A673 (cell line): ENCODE results near the gene GINS1.

Source experiments
- EZH2 ChIP-seq: fragments of 200-600 bp; sonication (generic); IDR thresholded peaks from 2 replicates; pipeline ENCODE4 v1.6.1; 2017; ENCODE audit warnings: borderline replicate concordance, low read depth, mild to moderate bottlenecking, mixed read lengths, antibody characterized with exemption, low read length; ENCODE audit not compliant: poor library complexity, severe bottlenecking
- TF ChIP-seq, protein P1 (sequence below): fragments of 300-800, 200-600 bp; sonication (generic); conservative IDR thresholded peaks from 2 replicates; pipeline ENCODE4 v1.5.1; 2017; ENCODE audit warnings: low read depth, mild to moderate bottlenecking, antibody characterized with exemption, low read length, moderate library complexity, mixed read lengths

DNA sequence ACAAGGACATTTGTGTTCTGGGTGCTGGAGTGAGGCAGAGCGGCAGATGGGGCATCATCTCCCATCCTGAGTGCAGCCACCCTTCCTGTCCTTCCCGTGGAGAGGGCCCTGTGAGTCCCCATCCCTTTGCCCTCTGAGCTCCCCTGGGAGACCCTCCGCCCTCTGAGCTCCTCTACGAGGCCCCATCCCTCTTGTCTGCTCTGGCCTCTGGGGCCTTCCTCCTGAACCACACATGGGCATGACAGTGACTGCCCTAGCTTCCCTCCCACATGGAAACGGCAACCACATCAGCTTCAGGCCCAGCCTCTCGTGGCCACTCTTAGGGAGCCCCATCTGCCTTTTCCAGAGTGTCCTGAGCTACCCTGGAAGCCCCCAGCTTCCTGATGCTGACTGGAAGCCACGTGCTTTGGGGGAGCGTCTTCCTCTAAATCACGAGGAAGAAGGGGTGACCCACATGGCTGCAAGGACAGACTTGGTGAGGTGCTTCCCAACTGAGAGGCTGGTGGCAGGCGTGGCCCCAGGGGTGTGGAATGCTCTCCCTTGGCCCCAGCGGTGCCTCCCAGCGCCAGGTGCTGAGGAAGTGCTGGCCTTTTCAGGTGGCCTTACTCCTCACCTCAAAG lies 52.6 kb downstream of the GINS1 start:
- TF ChIP-seq, protein P1, sequence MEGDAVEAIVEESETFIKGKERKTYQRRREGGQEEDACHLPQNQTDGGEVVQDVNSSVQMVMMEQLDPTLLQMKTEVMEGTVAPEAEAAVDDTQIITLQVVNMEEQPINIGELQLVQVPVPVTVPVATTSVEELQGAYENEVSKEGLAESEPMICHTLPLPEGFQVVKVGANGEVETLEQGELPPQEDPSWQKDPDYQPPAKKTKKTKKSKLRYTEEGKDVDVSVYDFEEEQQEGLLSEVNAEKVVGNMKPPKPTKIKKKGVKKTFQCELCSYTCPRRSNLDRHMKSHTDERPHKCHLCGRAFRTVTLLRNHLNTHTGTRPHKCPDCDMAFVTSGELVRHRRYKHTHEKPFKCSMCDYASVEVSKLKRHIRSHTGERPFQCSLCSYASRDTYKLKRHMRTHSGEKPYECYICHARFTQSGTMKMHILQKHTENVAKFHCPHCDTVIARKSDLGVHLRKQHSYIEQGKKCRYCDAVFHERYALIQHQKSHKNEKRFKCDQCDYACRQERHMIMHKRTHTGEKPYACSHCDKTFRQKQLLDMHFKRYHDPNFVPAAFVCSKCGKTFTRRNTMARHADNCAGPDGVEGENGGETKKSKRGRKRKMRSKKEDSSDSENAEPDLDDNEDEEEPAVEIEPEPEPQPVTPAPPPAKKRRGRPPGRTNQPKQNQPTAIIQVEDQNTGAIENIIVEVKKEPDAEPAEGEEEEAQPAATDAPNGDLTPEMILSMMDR: no peak
- TF ChIP-seq EZH2: no peak
